GM18868 (cell line): ENCODE data around the gene KATNB1.
"Not testable (repeated sequence)": the region's sequence is repeated elsewhere in the genome, so short reads cannot be mapped to it uniquely, and the experiment has no call there.

ENCODE experiments used
- ATAC-seq: cut with Tn5 transposase; IDR thresholded peaks from one replicate; pipeline ENCODE4 v1.9.1; 2021; ENCODE audit warnings: mild to moderate bottlenecking, moderate library complexity; ENCODE audit not compliant: unreplicated experiment

The KATNB1 gene

DNA sequence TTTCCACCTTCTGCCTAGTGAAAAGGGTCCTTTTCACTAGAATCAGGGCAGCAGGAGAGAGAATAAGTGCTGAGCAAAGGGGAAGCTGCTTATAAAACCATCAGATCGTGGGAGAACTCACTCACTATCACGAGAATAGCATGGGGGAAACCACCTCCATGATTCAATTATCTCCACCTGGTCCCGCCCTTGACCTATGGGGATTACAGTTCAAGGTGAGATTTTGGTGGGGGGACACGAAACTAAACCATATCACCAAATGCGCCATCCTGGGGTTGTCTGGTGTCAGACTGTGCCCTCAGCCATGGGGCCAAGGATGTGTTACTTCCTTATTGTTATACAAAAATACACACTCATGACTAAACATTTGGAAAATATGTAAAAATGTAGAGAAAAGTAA is 10.4 kb upstream of the KATNB1 start:
- no peak for ATAC-seq

DNA sequence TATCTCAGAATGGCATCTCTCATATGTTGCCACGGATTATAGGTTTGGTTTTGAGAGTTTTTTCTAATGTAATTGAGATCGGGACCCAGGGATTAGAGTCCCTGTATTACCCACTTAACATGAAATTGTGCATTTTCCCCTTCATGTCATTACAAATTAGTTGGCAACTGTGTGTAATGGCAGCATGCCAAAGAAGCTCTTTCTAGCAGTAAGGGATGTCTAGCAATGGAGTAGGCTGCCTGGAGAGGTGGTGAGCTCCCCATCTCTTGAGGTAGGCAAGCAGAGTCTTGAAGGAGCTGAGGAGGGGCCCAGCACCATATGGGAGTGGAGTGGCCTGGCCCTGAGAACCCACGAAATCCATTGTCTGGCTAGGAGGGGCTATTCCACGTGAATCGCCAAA is 10.0 kb upstream of the KATNB1 start:
- no peak for ATAC-seq

DNA sequence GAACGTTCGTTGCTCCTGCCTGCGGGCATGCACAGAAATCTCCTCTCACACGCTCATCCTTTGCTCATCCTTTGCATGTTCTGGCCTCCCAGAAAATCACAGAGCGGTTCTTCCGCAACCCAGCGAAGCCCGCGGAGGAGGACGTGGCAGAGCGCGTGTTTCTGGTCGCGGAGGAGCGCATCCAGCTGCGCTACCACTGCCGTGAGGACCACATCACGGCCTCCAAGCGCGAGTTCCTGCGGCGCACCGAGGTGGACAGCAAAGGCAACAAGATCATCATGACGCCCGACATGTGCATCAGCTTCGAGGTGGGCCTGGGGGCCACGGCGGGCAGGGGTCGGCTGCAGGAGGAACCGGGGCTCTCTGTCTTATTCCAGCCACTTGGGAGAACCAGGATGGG is 9.6 kb upstream of the KATNB1 start:
- no peak for ATAC-seq

DNA sequence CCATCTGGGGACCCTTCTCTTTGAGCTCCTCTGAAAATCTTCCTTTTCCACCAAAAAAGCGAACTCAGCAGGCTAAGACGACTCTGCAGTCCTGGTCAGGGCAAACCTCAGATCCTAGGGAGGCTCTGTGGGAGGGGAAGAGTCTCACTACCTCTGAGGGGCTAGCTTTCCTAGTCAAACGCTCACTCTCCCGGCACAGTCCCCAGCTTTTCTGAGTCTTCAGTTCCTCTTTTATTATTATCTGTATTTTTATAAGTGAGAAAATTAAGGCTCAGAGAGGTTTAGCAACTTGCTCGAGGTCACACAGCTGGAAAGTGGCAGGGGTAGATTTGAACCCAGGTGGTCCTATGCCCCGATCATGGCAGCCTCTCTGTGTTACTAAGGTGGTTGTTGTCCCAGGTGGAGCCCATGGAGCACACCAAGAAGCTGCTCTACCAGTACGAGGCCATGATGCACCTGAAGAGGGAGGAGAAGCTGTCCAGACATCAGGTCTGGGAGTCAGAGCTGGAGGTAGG is 9.1 kb upstream of the KATNB1 start:
- no peak for ATAC-seq

DNA sequence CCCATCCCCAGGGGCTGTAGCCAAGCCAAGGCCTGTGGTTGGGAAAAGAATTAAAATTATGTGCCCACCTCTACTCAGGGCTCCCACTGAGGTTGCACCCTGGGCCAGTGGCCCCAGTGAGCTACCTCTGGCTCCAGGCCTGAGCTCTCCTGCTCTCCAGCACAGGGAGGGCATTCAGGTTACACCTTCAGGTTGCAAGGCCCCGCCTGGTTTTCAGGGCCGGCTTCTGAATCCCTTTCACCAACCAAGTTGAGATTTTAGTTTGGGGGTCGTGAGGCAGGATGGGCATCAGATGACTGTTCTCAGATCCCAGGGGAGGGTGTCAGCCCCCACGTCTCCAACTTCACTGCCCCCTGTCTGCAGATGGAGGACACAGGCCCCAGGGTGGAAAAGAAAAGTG is 8.0 kb upstream of the KATNB1 start:
- ATAC-seq: no peak

DNA sequence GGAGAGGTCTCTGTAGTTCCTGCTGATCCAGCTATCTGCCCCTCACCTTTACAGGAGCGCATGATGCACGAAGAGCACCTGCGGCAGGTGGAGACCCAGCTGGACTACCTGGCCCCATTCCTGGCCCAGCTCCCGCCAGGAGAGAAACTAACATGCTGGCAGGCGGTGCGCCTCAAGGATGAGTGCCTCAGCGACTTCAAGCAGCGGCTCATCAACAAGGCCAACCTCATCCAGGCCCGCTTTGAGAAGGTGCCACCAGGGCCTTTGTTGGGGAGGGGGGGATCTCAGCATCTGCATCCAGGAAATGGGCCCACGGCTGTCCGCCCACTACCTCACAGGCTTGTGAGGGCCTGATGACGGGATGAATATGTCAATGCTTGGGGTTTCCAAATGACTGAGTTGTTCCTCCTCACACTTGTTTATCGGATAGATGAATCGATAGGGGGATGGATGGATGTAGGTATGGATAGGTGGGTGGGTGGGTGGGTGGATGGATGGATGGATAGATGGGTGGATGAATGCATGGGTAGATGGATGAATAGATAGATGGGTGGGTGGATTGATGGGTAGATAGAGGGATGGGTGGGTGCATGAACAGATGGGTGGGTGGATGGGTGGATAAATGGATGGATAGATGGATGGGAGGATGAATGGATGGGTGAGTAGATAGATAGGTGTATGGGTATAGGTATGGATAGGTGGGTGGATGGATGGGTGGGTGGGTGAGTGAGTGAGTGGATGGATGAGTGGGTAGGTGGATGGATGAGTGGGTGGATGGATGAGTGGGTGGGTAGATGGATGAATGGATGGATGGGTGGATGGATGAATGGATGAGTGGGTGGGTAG is 7.0 kb upstream of the KATNB1 start:
- no peak for ATAC-seq

DNA sequence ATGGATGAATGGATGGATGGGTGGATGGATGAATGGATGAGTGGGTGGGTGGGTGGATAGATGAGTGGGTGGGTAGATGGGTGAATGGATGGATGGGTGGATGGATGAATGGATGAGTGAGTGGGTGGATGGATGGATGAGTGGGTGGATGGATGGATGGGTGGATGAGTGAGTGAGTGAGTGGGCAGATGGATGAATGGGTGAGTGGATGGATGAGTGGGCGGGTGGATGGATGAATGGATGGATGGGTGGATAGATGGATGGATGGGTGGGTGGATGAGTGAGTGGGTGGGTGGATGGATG is 6.4 kb upstream of the KATNB1 start:
- ATAC-seq: no peak

DNA sequence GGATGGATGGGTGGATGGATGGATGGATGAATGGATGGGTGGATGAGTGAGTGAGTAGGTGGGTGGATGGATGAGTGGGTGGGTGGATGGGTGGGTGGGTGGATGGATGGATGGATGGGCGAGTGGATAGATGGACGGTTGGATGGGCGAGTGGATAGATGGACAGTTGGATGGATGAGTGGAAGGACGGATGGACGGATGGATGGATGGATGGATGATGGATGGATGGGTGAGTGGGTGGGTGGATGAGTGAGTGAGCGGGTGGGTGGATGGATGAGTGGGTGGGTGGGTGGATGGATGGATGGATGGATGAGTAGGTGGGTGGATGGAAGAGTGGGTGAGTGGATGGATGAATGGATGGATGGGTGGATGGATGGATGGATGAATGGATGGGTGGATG is 5.7 kb upstream of the KATNB1 start:
- ATAC-seq: not testable (repeated sequence)

DNA sequence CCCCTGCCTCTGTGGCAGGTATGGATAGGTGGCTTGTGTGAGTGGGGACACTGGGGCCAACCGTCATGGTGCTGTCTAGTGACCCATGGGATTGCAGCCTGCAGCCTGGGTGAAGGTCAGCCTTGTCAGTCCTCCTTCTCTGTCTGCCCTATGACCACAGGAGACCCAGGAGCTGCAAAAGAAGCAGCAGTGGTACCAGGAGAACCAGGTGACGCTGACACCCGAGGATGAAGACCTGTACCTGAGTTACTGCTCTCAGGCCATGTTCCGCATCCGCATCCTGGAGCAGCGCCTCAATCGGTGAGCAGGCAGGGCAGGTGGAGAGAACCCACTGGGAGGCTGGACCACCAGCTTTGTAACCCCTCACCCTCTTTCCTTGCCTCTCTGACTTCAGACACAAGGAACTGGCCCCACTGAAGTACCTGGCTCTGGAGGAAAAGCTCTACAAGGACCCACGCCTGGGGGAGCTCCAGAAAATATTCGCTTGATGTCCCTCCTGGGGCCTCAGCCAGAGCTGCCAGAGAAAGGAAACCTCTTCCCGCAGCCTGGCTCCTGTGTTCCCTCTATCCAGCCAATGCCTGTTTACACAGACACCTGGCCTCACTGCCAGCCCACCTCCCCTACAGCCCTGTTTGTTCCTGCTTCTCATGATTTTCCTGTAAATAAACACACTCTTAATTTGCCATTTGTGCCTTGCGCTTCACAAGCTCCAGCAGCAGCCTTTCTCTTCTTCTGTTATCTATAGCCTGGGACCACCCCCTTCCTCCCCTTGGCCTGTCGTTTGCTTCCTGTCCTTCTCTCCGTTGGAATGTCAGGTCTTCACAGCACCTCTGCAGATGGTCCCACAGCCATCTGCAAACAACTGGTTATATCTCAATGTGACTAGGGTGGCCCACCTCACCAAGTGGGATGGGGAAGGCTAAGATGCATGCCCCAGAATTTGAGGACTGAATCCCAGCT is 4.5 kb upstream of the KATNB1 start:
- no peak for ATAC-seq

DNA sequence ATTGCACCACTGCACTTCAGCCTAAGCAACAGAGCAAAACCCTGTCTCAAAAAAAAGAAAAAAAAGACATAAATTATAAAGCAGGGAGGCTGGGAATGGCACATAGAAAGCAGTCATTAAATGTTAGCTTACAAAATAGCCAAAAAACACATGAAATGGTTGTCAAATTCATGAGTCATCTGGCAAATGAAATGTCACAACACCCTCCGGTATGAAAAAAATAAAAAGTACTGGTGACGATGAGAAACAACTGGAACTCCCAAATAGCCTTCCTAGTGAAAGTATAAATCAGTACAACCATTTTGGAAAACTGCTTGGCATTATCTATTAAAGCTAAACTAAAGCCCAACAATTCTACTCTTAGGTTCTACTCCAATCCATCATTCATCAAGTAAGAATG is 3.5 kb upstream of the KATNB1 start:
- ATAC-seq: no peak

DNA sequence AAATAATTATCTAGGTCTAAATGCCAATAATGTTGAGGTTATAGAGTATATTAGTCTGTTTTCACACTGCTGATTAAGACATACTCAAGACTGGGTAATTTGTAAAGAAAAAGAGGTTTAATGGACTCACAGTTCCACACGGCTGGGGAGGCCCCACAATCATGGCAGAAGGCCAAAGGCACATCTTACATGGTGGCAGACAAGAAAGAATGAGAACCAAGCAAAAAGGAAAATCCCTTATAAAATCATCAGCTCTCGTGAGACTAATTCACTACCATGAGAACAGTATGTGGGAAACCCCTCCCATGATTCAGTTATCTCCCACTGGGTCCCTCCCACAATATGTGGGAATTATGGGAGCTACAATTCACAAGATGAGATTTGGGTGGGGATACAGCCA is 2.9 kb upstream of the KATNB1 start:
- no peak for ATAC-seq

DNA sequence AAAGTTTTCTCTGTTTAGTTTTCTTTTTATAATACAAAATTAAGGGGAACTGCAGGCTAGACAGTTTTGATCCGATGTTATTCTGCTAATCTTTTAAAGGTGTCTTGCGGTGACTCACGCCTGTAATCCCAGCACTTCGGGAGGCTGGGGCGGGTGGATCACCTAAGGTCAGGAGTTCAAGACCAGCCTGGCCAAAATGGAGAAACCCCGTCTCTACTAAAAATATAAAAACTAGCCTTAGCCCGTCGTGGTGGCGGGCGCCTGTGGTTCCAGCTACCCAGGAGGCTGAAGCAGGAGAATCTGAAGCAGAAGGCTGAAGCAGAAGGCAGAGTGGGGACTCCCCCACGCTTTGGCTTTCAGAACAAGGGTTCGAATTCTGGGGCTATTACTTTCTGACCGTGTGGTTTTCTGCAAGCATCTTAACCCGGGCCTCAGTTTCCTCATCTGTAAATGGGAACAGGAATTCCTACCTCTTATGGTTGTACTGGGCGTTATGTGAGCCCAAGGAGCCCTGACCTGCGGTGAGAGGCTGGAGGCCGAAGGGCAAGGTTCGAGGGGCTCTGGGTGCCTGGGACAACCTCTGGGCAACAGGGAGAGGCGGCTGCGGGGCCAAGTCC is 1.2 kb upstream of the KATNB1 start:
- no peak for ATAC-seq

DNA sequence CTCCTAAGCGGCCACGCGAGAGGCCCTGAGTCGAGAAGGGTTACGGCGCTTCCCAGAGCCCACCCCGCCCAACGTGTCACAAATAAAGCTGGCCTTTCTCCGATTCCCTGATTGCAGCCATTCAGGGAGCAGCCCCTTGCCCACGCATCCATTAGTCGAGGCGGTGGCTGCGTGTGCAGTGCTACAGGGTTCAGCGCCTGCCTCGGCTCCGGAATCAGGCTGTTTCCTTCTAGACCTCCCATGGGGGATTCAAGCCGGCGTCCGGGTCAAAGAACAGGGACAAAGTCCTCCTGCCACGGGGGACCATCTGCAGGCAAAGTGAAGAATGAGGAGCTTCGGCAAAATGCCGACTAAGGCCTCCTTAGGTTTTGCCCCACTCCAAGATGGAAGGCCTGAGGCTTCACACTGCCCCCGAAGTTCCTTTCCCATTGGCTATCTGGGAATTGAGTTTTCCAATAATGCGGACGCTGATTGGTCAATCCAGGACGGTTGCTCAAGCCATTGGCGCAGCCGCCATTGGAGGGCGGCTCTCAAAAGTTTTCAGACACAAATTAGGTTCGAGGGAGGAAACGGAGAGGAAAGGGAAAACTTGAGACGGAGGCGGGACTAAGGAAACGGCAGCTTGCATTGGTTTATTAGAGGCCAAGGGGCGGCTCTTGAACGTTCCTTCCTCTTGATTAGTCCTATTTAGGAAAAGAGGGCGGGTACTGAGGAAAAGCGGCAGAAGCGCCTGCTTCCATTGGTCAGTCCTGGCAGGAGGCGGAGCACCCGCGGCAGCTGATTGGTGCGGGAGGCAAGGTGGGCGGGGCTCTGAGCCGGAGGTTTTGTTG is 430 bp upstream of the KATNB1 start:
- peak; percentile 84 for ATAC-seq

DNA sequence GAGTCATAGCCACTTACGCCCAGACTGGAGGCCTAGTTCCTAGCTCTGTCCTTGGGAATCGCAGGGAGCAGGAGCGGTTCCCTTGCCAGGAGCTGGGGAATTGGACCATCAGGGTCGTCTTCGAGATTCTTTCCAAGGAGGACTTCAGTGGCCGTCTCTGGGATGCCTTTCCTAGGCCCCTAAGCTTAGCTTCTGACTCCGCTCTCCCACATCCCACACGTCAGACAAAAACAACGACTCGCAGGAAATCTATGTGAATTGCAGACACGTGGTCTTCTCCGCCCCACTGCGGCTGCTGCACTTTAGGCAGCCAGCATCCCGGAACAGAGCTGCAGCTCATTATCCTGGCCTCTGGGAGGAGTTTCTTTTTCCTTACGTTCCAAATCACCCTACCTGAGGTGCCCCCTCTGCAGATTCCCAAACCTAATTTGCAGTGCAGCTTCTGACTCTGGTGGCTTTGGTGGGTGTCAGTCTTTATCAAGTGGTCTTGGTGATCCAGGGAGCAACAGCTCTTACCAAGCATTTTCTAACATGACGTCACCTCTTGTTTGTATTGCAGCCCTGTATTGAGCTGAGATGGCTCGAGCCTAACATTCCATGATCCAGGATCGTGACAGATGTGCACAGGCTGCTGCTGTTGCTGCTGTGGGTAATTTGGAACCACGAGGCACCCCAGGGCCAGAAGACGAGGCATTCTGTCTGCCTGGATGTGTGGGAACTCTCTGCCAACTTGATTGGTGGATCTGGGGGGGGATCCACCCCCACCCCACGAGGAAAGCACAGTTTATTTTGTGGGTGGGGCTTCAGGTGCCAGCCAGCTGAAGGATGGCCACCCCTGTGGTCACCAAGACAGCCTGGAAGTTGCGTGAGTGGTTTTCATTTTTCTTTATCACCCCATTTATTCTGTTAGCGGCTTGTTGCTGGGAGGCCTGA is 1.1 kb downstream of the KATNB1 start:
- ATAC-seq: no peak

DNA sequence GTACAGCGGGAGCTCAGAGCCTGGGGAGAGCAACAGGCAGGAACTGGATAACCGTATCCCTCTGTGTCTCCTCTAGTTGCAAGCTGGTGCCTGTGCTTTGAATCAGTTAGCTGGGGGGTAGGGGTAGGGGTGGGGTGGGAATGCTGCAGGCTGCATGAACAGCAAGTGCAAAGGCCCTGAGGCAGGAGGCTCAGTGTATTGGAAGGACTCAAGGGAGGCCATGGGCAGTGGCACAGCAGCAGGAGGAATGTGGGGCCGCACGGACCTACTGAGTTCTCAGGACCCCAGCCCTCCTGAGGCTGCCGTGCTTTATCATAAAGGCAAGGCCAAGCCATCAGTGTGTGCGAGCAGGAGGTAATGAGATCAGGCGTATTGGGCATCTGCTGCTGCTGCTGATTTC is 3.3 kb downstream of the KATNB1 start:
- ATAC-seq: no peak

DNA sequence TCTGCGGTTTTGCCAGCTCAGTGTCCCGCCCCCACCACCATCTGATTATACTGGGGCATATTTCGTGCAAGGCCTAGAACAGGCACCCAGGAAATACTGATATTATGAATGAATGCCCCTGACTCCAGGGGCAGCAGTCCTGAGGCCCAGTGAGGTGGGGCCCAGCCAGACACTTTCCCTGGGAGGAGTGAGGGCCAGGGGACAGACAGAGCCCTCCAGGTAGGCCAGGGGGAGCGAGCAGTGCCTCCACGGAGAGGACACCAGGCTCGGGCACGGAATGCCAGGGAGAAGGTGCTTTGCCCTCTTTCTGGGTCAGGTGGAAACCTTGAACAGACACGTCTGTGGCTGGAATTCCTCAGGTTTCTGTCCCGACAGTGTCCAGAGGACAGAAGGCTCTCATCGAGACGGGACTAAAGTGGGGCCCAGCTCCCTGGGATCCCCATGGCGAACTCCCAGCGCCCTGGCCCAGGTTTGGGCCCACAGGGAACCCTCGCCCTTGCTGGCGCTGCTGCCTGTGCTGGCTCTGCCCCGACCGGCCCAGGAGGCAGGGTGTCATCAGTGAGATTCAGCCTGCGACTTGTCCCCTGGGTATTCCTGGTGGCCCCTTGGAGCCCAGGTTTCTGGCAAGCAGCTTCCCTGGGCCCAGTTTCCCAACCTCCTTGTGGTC is 4.3 kb downstream of the KATNB1 start:
- no peak for ATAC-seq

DNA sequence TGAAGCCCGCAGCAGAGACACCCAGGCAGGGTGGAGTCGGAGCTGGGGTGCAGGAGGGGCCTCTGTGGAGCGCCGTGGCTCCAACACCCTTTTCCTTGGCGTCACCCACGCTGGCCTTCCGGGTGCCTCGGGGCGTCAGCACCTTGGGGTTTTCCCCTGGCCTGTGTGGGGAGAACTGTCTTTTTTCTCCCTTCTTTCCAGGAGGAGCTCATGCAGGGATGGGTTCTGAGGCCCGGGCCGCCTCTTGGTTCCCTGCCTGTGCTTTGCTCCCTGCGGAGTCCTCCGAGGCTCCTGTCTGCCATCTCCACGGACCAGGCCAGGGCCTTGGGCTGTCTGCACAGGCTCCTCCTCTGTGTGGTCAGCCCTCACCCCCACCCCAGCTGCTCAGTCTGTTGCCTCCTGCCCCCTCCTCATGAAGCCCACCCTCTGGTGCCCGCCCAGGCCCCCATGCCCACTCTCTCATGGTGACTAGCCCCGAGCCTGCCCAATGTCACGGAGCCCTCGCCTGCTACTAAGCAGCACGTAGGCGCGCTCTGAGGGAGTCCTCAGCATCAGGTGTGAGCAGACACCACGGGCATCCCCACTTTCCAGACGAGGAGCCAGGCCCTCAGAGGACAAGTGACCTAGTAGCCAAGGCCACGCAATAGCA is 5.0 kb downstream of the KATNB1 start:
- ATAC-seq: no peak

DNA sequence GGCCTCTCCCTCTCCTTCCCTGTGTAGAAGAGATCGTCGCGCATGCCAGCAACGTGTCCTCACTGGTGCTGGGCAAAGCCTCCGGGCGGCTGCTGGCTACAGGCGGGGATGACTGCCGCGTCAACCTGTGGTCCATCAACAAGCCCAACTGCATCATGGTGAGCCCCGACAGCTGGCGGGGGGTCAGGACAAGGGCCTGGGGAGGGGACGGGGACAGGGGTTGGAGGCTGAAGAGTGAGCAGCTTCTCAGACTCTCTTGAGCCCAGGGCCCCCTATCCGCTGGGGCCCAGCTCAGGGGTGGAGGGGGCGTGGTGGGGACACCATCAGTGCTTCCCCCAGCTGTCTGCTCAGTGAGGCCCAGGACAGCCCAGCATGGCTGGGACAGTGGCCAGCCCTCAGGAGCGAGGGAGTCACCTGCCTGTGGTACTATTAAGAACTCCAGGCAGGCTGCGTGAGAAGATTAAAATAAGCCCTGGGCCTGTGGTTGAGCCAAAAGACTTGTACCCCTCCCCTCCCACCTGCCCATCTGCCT is 6.2 kb downstream of the KATNB1 start:
- ATAC-seq: no peak
